HG02571 (cell line): Measurements from ENCODE around the gene ECE1.

Source experiments
- ATAC-seq: cut with Tn5 transposase; IDR thresholded peaks from one replicate; pipeline ENCODE4 v1.9.1; 2021; ENCODE audit warnings: mild to moderate bottlenecking, moderate library complexity; ENCODE audit not compliant: unreplicated experiment

The ECE1 gene

DNA sequence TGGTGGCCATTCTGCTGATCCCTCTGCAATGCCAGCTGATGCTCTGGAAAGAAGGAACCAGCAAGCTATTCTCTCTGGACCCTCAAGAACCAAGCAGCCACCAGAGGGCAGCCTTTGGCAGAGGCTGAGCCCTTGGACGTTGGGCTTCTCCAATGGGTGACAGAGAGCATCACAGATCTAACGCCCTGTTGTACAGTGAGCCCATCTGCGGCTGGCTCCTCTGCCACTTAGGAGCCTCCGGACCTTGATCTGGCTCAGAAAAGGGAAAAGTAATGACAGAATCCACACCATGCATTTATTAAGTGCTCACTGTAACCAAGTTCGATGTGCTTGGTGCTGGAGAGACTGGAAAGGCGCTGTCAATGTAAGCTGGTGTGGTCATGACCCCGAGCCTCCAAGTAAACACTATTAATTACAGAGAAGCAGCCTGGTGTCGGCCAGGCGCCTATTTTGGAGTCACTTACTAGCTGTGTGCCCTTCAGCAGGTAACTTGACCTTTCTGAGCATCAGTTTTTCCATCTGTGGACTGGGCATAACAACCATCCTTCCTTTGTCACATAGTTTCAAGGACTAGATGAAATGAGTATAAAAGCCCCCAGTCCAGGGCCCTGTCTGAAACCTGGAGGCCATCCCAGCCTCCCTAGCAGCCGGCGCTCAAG, 34.9 kb downstream of the ECE1 start:
- ATAC-seq: no peak

DNA sequence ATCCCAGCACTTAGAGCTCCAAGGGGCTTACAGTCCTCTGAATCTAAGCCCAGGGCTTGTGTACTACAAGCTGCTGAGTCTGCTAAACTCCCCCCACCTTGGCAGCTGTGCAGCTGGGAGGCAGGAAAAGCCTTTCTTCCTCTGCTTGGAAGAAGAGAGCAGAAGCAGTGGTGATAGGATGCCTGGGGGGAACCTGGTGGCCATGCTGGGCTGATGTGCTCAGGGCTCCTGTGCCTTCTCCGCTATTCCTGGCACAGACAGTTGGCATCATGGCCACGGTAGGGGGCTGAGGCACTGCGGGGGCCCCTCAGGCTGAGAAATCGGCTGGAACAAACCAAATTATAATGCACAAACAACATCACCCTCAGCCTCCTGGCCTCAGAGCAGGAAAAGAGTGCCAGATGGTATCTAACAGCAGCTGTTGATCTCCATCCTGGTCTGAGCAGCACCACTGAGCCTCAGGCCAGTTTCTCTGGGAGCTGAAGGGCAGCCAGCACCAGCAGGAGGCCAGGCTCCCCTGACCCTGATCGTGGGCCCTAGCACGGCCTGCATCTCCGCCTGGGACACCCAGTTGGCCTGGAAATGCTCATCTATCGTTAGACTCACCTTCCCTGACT, 35.8 kb downstream of the ECE1 start:
- ATAC-seq: no peak

- no peak for ATAC-seq
Measured at GRCh38 chr1:21251773-21252471, 38.3 kb downstream of the ECE1 start.

DNA sequence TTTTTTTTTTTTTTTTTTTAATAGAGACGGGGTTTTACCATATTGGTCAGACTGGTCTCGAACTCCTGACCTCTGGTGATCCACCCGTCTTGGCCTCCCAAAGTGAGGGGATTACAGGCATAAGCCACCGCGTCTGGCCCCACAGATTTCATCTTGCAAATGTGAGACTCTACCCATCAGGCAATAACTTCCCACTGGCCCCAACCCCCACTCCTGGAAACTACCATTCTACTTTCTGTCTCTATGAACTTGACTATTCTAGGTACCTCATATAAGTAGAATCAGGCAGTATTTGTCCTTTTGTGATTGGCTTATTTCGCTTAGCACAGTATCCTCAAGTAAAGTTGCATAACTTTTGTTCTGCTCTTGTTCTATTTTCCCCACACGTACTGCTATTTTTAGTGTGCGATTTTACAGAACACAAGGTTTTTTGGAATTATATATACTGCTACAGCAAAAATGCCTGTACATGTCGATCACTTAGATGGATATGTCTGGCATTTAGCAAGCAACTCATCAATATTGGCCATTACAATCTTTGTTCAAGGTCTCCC, 40.2 kb downstream of the ECE1 start:
- no peak for ATAC-seq

- ATAC-seq: no peak
Measured at GRCh38 chr1:21247892-21248715, 42.2 kb downstream of the ECE1 start.

DNA sequence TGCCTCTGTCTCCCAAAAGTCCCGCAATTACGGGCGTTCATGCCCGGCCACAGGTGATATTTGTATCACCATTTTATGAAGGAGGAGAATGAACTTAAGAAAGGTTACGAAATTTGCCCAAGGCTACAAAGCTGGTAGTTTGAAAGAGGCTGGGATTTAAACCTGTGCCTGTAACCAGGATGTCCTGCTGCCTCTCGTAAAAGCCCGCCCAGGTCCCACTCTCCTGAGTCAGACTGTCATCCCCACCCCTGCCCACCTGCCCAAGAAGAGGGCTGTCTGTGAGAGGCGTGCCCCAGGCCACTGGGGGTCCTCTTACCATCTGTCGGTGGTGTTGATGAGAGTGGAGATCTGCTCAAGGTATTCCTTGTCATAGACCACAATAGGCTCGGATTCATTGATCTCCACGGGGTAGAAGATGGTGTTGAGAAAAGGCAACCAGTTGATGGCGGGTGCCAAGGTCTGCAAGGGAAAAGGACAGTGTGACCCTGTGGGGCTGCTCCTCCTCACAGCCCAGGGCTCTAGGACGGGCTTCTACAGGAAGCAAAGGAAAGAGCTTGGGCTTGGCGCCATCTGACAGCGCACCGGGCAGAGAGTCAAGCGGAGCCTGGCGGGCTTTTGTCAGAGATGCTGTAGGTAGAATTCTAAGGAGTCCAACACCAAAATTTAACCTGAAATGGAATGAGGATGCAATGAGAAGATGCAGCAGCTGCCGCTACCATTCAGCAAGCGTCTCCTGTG, 43.2 kb downstream of the ECE1 start:
- no peak for ATAC-seq

GRCh38 chr1:21245688-21246229, 44.5 kb downstream of the ECE1 start:
- ATAC-seq: no peak

DNA sequence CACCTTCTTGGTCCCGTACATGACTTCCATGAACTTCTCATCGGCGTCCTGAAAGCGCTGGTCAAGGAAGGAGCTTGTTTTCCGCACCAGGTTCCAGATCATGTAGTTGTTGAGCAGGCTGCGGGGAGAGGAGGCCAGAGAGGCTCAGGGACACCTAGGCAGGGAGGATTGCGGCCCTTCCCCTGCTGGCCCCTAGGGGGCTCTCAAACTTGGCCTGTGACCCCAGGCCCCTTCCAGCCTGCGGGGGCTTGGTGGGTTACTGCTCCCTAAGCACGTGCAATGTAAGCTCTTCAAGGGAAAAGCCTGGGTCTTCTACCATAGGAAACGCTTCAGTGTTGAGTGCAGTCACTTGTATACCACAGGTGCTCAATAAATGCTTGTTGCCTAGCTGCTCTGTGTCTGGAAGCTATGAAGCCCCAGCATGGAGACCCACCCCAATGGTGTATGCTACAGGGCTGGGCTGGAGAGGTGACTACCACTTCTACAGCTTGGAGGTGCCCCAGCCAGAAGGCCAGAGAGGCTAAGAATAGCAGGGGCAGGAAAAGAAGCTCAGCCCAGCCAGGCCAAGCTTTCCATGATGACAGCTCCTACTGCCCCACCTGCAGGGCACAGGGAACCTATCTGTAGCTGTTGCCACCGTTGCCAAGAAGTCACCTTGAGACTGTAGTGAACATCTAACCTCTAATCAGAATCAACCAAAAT, 45.1 kb downstream of the ECE1 start:
- ATAC-seq: no peak

- ATAC-seq: no peak
Measured at GRCh38 chr1:21244154-21244553, 46.1 kb downstream of the ECE1 start.

DNA sequence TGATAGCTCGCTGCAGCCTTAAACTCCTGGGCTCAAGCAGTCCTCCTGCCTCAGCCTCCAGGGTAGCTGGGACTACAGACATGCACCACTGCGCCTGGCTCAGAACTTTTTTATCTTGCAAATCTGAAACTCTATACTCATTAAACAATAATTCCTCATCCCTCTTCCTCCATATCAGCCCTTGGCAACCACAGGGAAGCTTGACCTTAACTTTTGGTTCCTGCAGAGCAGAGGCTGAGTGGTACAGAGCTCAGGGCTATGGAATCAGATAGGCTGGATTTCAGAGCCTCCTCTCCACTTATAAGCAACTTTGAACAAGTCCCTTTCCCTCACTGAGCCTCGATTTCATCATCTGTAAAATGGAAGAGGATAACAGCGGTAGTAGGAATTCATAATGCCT, 47.4 kb downstream of the ECE1 start:
- ATAC-seq: no peak

DNA sequence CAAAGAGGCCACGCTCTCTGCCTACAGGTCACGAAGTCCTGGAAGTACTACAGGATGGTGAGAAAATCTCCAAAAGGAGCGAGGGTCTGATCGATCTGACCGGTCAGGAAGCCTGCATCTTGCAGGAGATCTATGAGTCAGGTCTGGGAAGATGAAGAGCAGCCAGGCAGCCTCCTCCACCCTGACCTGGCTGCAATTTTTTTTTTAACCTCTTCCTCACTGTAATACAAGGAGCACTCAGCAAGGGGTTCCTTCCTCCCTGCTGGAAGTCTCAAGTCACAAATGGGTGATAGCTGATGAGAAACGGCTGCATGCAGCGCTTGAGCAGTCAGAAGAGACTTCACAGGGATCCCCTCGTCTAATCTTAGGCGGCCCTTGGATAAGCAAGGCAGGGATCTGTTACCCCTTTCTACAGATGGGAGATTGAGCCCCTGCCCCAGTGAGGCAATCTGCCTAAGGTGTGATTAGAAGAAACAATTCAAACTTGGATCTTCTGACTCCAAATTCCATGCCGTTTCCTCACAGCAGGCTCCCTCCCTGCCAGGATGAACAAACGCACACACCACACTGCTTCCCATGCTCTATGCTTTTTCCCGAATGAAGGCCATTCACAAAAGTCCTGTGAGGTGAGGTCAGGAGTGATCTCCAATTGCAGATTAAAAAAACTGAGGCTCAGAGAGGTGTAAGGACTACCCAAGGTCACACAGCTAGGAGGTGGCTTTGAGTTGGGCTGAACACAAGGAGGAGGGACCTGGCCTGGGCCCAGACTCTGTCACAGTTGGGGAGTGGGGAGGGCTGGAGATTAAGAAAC, 48.3 kb downstream of the ECE1 start:
- no peak for ATAC-seq

GRCh38 chr1:21240706-21241105, 49.6 kb downstream of the ECE1 start:
- ATAC-seq: no peak

DNA sequence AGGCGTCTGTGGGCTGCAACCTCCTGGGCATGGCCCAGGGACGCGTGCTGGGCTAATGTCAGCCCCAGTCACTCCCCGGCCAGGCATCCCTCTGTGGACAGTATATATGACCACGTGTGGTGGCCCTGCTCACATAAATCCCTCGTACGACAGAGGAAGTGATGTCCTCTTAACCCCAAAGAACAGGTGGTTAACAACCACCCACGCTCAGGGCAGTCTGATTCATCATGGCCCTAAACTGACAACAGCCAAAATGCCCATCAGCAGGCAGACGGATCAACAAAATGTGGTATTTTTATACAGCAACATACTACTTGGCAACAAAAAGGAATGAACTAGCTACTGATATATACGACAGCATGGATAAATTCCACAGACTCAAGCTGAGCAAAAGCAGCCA, 51.0 kb downstream of the ECE1 start:
- ATAC-seq: no peak

DNA sequence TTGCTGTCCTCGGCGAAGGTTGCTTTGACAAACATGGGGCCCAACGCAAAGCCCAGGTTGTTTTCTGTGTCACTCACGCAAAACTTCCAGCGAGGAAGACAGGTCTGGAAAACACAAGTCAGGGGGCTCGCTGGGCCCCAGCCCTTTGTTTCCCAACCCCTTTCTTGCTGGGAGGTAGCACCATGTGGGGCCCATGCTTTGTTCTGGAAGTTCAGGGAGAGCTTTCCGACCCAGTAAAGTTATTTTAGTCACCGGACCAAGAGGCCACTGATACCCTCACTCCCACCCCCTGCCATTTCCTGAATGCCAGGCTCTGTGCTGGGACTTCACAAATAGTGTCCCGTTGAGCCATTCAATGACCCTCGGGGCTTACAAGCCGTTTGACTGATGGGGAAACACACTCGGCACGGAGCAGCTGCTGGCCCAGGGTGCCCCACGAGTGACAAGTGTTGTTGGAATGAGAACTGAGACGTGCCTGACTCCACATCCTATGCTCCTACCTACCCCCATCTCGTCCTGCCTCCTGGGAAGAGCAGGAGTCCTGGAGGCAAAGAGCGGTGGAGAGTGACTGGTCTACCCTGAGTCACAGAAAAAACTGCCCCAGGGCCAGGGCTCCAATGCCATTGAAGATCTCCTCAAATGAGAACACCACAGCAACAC, 52.0 kb downstream of the ECE1 start:
- ATAC-seq: no peak

GRCh38 chr1:21237446-21238088, 52.7 kb downstream of the ECE1 start:
- ATAC-seq: no peak

DNA sequence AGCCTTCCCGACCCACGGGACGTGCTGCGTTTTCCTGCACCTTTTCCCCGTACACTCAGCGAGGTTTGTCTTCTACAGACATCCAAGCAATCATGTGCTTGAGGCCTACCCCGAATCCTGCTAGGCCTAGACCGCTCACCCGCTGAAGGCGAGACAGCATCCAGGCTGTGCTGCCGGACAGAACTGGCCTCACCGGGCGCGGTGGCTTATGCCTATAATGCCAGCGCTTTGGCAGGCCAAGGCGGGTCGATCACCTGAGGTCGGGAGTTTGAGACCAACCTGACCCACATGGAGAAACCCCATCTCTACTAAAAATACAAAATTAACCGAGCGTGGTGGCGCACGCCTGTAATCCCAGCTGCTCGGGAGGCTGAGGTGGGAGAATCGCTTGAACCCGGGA, 54.1 kb downstream of the ECE1 start:
- ATAC-seq: no peak

- ATAC-seq: no peak
Measured at GRCh38 chr1:21234779-21235178, 55.5 kb downstream of the ECE1 start.

GRCh38 chr1:21233490-21233889, 56.8 kb downstream of the ECE1 start:
- ATAC-seq: no peak
